ENCODE measurements around the gene DOK3. TPM values are rescaled to one million over a fixed set of nuclear protein-coding genes. Genes with fewer than 3 reads are reported as not detected.
A peak's percentile ranks its signal among the peaks of the same experiment; 100 is the strongest.

The DOK3 gene
- total RNA-seq, 6 donors from 2014 or later, result 17.4 to 113 (median 75.9) TPM

DNA sequence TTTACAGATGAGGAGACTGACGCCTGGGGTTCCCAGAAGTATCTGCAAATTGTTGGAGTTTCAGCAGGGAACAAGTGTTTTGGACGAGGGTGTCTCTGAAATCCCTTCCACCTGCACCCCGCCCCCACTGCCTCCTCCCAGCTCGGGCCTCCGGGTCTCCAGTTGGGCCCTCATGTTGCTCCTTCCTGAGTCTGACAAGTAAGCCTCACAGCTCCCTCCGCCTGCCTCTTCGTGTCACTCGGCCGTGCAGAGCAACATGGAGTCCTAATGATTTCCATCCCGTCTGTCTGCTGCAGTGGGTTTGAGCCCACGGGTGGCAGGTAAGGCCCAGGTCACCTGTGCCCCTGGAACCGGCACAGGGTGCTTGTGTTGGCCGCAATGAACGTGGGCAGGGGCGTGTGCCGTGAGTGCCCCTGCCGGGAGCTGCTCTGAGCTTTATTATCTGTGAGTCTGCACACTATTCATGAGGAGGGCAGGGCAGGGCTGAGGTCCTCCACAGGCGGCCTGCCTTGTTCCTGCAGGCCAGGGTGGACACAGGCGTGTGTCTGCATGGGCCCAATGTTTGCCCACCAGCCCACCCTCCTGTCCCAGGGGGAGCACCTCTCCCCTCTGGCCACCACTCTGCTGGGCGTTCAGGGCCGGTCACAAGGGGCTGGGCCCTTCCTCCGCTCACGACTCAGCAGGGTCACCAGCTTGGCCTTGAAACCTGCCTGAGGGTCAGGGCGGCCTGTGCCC lies 6.1 kb downstream of the DOK3 start:
- H3K36me3 ChIP-seq, result peaks cover 0 to 11% (median 6%) of the 10 kb centered on the region in 4 donors
- WGBS, 2 donors, result 82 to 93% methylated on average over 11 to 22 of the region's 24 CpGs
- no peak overlapping the region for H3K4me3 ChIP-seq

DNA sequence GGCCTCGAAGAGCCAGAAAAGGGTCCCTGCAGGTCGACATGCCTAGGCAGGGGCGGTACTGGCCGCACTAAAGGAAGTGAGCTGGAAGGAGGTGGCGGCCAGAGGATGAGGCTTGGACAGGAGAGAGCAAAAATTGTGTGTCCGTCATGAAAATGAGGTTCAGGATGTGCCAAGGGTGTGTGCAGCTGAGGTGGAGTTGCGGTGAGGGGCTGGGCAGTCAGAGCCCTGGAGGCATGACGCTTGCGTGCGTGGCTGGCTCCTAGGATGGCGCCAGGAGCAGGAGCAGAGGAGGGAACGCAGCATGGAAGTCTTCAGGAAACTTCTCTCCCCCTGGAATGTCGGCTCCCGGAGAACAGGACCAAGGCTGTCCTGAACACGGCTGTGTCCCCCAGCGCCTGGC lies 6.7 kb downstream of the DOK3 start:
- 72 to 83% methylated on average over 16 of the region's 16 CpGs for WGBS, 2 donors
- peaks cover 0 to 11% (median 6%) of the 10 kb centered on the region in 4 donors for H3K36me3 ChIP-seq

More for the DNA sequence above, 6.1 kb downstream of the DOK3 start:
- Histone ChIP-seq H3K4me1 (peaks cover 4 to 6% (median 5%) of the 10 kb centered on the region in 4 donors), H3K27ac (no peak overlapping the region), H3K27me3 (no peaks in the 10 kb centered on the region), H3K9me3 (no peaks in the 10 kb centered on the region)
- ATAC-seq (ENCODE audit: low FRiP score in 2 of 2), result no peak
- TF ChIP-seq, protein P1, sequence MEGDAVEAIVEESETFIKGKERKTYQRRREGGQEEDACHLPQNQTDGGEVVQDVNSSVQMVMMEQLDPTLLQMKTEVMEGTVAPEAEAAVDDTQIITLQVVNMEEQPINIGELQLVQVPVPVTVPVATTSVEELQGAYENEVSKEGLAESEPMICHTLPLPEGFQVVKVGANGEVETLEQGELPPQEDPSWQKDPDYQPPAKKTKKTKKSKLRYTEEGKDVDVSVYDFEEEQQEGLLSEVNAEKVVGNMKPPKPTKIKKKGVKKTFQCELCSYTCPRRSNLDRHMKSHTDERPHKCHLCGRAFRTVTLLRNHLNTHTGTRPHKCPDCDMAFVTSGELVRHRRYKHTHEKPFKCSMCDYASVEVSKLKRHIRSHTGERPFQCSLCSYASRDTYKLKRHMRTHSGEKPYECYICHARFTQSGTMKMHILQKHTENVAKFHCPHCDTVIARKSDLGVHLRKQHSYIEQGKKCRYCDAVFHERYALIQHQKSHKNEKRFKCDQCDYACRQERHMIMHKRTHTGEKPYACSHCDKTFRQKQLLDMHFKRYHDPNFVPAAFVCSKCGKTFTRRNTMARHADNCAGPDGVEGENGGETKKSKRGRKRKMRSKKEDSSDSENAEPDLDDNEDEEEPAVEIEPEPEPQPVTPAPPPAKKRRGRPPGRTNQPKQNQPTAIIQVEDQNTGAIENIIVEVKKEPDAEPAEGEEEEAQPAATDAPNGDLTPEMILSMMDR (IDR thresholded peaks at IDR 0.05), result no peak
- no peak for TF ChIP-seq EP300 (IDR thresholded peaks at IDR 0.05)
- TF ChIP-seq POLR2AphosphoS5 (IDR thresholded peaks at IDR 0.05), result no peak
- TF ChIP-seq POLR2A (IDR thresholded peaks at IDR 0.05), result peak in 1 of 4 donors; percentile 0
- no peak for DNase-seq

DNA sequence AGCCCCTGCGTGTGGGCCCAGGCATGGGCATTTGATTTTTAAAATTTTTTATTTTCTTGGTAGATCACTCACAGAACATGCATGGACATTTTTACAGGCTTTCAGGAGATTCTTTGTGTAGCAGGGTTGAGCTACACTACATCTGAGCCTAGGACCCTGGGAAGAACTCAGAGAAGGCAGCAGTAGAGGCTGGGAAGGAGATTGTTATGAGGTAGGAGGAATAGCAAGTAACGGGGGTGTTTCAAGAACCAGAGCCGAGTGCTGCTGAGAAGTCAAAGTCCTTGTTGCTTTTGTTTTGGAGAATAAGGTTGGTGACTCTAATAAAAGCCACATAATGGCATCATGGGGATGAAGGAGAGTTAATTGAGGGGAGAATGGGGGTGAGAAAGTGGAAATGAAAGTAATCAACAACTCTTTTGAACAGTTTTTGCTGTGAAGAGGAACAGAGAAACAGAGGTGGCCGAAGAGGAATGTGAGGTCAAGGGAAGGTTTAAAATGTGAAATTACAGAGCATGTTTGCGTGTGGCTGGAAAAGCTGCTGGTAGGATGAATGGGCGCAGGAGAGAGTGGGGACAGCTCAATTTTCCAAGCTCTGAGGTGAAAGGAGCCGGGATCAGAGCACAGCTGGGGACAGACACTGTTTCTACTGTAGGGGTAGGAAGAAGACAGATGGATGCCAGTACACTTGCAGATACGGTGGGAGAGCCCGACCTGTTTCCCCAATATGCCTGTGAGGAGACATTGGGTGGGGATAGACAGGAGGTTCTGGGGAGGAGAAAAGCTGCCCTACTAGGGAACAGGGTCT lies 7.5 kb downstream of the DOK3 start:
- no peak for ATAC-seq (ENCODE audit: low FRiP score in 2 of 2)
- Histone ChIP-seq H3K36me3 (peaks cover 0 to 11% (median 6%) of the 10 kb centered on the region in 4 donors), H3K4me1 (peaks cover 10 to 16% (median 14%) of the 10 kb centered on the region in 4 donors), H3K9me3 (no peaks in the 10 kb centered on the region), H3K27me3 (no peaks in the 10 kb centered on the region), H3K27ac (no peak overlapping the region), H3K4me3 (no peak overlapping the region)
- TF ChIP-seq, protein P1 (IDR thresholded peaks at IDR 0.05), result no peak
- TF ChIP-seq EP300 (IDR thresholded peaks at IDR 0.05) (no peak), POLR2AphosphoS5 (IDR thresholded peaks at IDR 0.05) (no peak), POLR2A (IDR thresholded peaks at IDR 0.05) (no peak)
- WGBS, 2 donors, result 67 to 70% methylated on average over 9 of the region's 9 CpGs
- DNase-seq, result no peak

More for the DNA sequence above, 6.7 kb downstream of the DOK3 start:
- Histone ChIP-seq H3K9me3 (no peaks in the 10 kb centered on the region), H3K4me3 (no peak overlapping the region), H3K27ac (no peak overlapping the region), H3K27me3 (no peaks in the 10 kb centered on the region), H3K4me1 (peaks cover 10 to 12% (median 11%) of the 10 kb centered on the region in 4 donors)
- ATAC-seq (ENCODE audit: low FRiP score in 2 of 2) (no peak), DNase-seq (no peak)
- TF ChIP-seq EP300 (IDR thresholded peaks at IDR 0.05) (no peak), POLR2A (IDR thresholded peaks at IDR 0.05) (peak in 1 of 4 donors; percentile 8)

DNA sequence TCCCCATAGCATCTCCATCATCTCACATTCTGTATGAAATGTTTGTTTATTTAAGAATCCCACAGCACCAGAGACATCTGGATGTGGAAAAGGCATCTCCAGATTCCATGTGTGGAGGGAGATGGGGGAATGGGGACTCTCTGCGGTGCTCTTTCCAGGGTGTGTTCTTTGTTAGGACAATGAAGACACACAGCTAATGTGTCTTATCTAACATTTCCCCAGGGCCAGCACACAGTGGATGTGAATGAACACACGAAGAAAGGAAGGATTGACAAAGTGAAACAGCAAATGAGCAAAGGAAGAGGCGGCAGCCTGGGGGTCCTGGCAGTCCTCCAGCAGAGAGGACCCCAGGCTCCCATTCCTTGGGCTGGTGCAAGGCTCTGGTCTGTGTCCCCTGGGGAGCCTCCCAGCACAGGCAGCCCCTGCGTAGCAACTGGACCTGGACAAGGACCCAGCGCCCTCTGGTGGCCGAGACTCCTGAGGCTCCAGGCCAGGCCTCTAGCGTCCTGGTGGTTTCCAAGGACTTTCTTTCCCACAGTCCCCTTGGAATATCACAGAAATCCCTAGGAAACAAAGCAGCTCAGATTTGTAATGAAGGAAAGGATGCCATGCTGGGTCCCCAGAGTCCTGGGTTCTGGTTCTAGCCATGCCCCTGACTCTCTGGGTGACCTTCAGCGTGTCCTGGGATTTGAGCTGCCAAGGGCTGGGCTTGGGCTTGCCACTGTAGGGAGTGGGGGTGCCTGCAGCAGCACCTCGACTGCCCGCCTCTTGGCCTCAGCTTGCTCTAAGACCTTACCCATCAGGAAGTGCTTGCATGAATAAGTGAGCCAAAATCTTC lies 8.7 kb downstream of the DOK3 start:
- peaks cover 18 to 27% (median 24%) of the 10 kb centered on the region in 4 donors for H3K4me1 ChIP-seq
- H3K4me3 ChIP-seq, result no peak overlapping the region
- H3K27ac ChIP-seq, result no peak overlapping the region
- H3K36me3 ChIP-seq, result peaks cover 0 to 11% (median 6%) of the 10 kb centered on the region in 4 donors
- no peak for TF ChIP-seq POLR2A (IDR thresholded peaks at IDR 0.05)
- TF ChIP-seq, protein P1 (IDR thresholded peaks at IDR 0.05), result peak; percentile 83 to 95 (median 89)
- ATAC-seq (ENCODE audit: low FRiP score in 2 of 2) (peak; percentile 51), DNase-seq (peak; percentile 91)
- WGBS, 2 donors, result 21 to 22% methylated on average over 7 to 10 of the region's 10 CpGs
- no peaks in the 10 kb centered on the region for H3K27me3 ChIP-seq
- H3K9me3 ChIP-seq, result no peaks in the 10 kb centered on the region

All from upper lobe of left lung (tissue), 6 donors.